Smooth muscle cell (in vitro differentiated cells): Measurements from ENCODE around the gene GPC4. TPM values are rescaled to one million over a fixed set of nuclear protein-coding genes. Genes with fewer than 3 reads are reported as not detected.

Experiments used
- DNase-seq: peaks from one replicate; lab custom pipeline; 2025; ENCODE audit not compliant: unreplicated experiment; lab: John Stamatoyannopoulos, UW
- H2AFZ ChIP-seq: fragments of 200-600 bp; sonication (generic); 2 replicates; pipeline ENCODE4 v1.6.0; 2016; ENCODE audit warnings: antibody characterized with exemption, low read depth, mild to moderate bottlenecking
- H3F3A ChIP-seq: fragments of 200-600 bp; sonication (generic); 2 replicates; pipeline ENCODE4 v1.6.0; 2017; ENCODE audit warnings: antibody characterized with exemption, low read depth
- H3K27ac ChIP-seq: fragments of 200-600 bp; sonication (generic); 2 replicates; pipeline ENCODE4 v1.5.1; 2016; ENCODE audit warnings: low read depth, mild to moderate bottlenecking
- H3K27me3 ChIP-seq: fragments of 200-600 bp; sonication (generic); 2 replicates; pipeline ENCODE4 v1.6.1; 2016; ENCODE audit warnings: low read depth, mild to moderate bottlenecking
- H3K36me3 ChIP-seq: fragments of 200-600 bp; sonication (generic); 2 replicates; pipeline ENCODE4 v1.5.1; 2016; ENCODE audit warnings: low read depth
- H3K4me1 ChIP-seq: fragments of 200-600 bp; sonication (generic); 2 replicates; pipeline ENCODE4 v1.5.1; 2016; ENCODE audit warnings: low read depth
- H3K4me2 ChIP-seq: fragments of 200-600 bp; sonication (generic); 2 replicates; pipeline ENCODE4 v1.6.0; 2016; ENCODE audit warnings: mild to moderate bottlenecking
- H3K4me3 ChIP-seq: fragments of 200-600 bp; sonication (generic); 2 replicates; pipeline ENCODE4 v1.5.1; 2016; ENCODE audit warnings: mild to moderate bottlenecking
- H3K79me2 ChIP-seq: fragments of 200-600 bp; sonication (generic); 2 replicates; pipeline ENCODE4 v1.6.0; 2016; ENCODE audit warnings: low read depth, mild to moderate bottlenecking
- H3K9ac ChIP-seq: fragments of 200-600 bp; sonication (generic); 2 replicates; pipeline ENCODE4 v1.6.0; 2016; ENCODE audit warnings: low read depth
- H3K9me3 ChIP-seq: fragments of 200-600 bp; sonication (generic); replicated peaks from 2 replicates; pipeline ENCODE4 v1.5.1; 2016; ENCODE audit warnings: low read depth
- H4K20me1 ChIP-seq: fragments of 200-600 bp; sonication (generic); 2 replicates; pipeline ENCODE4 v1.6.0; 2016; ENCODE audit warnings: low read depth
- CTCF ChIP-seq: fragments of 200-600 bp; sonication (generic); IDR thresholded peaks from 2 replicates; pipeline ENCODE4 v1.5.1; 2017; ENCODE audit warnings: borderline replicate concordance, mild to moderate bottlenecking, antibody characterized with exemption; ENCODE audit not compliant: insufficient read depth, poor library complexity, severe bottlenecking
- WGBS: methylation state at CpG from one replicate; pipeline ENCODE4 v1.1.7; 2016; ENCODE audit warnings: low lambda C conversion rate; 5-methylcytosine and 5-hydroxymethylcytosine counted together
- polyA plus RNA-seq: library from polyadenylated mRNA; unstranded; fragments of >200 nt; fragmentation: Nextera tagmentation; extraction: Ambion mirVana; gene quantifications from 2 replicates; pipeline ENCODE4 v1.2.1, GENCODE V29; 2016
- total RNA-seq: library from RNA; depleted of rRNA; stranded (reverse); fragments of >200 nt; gene quantifications from 2 replicates; pipeline ENCODE4 v1.2.3, GENCODE V29; 2014

Gene GPC4
- total and polyA plus RNA-seq, 2 experiments from 2014 or later = 36.4 to 36.7 TPM

- H3K4me3 ChIP-seq = no peak overlapping the region
- no peaks in the 10 kb centered on the region for H3K27me3 ChIP-seq
- H3K9ac ChIP-seq = no peak overlapping the region
- no peaks in the 10 kb centered on the region for H3K4me1 ChIP-seq
- 65% methylated on average over 1 of the region's 1 CpG for WGBS
- no peak overlapping the region for H3K27ac ChIP-seq
- no peaks in the 10 kb centered on the region for H3K36me3 ChIP-seq
- no peak overlapping the region for H3K4me2 ChIP-seq
- no peak for TF ChIP-seq CTCF
- DNase-seq = no peak
- H3F3A ChIP-seq = no peaks in the 10 kb centered on the region
- H3K9me3 ChIP-seq = no peaks in the 10 kb centered on the region
- H2AFZ ChIP-seq = no peak overlapping the region
- H3K79me2 ChIP-seq = no peaks in the 10 kb centered on the region
- peaks cover 8% of the 10 kb centered on the region for H4K20me1 ChIP-seq
Measured at GRCh38 chrX:133321451-133321850, 93.8 kb downstream of the GPC4 start.

GRCh38 chrX:133314281-133314680, 101.0 kb downstream of the GPC4 start:
- Histone ChIP-seq H3K79me2 (no peaks in the 10 kb centered on the region), H3F3A (no peaks in the 10 kb centered on the region), H3K27me3 (no peaks in the 10 kb centered on the region), H3K4me3 (no peak overlapping the region), H3K36me3 (no peaks in the 10 kb centered on the region), H3K4me2 (no peak overlapping the region), H2AFZ (no peak overlapping the region), H3K9ac (no peak overlapping the region), H3K4me1 (peaks cover under 1% of the 10 kb centered on the region), H3K9me3 (no peaks in the 10 kb centered on the region), H4K20me1 (peaks cover 8% of the 10 kb centered on the region), H3K27ac (no peak overlapping the region)
- TF ChIP-seq CTCF = no peak
- no peak for DNase-seq

GRCh38 chrX:133308499-133308897, 106.8 kb downstream of the GPC4 start:
- Histone ChIP-seq H3K4me3 (no peak overlapping the region), H3K27ac (no peak overlapping the region), H3K4me2 (no peak overlapping the region), H3K4me1 (peaks cover 7% of the 10 kb centered on the region), H3K36me3 (no peaks in the 10 kb centered on the region), H3K9ac (no peak overlapping the region), H3K9me3 (no peaks in the 10 kb centered on the region), H3F3A (no peaks in the 10 kb centered on the region), H3K79me2 (no peaks in the 10 kb centered on the region), H2AFZ (no peak overlapping the region), H3K27me3 (no peaks in the 10 kb centered on the region), H4K20me1 (peaks cover 8% of the 10 kb centered on the region)
- TF ChIP-seq CTCF = no peak
- no peak for DNase-seq
- 74% methylated on average over 5 of the region's 5 CpGs for WGBS

GRCh38 chrX:133307637-133308498, 107.4 kb downstream of the GPC4 start:
- WGBS = 53% methylated on average over 13 of the region's 13 CpGs
- Histone ChIP-seq H3K27me3 (no peaks in the 10 kb centered on the region), H3K79me2 (no peaks in the 10 kb centered on the region), H3K4me1 (peaks cover 7% of the 10 kb centered on the region), H3K27ac (no peak overlapping the region), H3K9me3 (no peaks in the 10 kb centered on the region), H3K36me3 (no peaks in the 10 kb centered on the region), H3K4me2 (no peak overlapping the region), H4K20me1 (peaks cover 8% of the 10 kb centered on the region), H3K9ac (no peak overlapping the region), H2AFZ (no peak overlapping the region), H3K4me3 (no peak overlapping the region), H3F3A (no peaks in the 10 kb centered on the region)
- no peak for TF ChIP-seq CTCF
- no peak for DNase-seq
